Amniotic epithelial cell (primary cell): Measurements from ENCODE around the gene FBXW2.
"Not testable (repeated sequence)": the region's sequence is repeated elsewhere in the genome, so short reads cannot be mapped to it uniquely, and the experiment has no call there.

Source experiments
- DNase-seq: peaks from one replicate; pipeline ENCODE4 v3.0.0-alpha.2; 2010; ENCODE audit warnings: low read depth

FBXW2 gene, protein sequence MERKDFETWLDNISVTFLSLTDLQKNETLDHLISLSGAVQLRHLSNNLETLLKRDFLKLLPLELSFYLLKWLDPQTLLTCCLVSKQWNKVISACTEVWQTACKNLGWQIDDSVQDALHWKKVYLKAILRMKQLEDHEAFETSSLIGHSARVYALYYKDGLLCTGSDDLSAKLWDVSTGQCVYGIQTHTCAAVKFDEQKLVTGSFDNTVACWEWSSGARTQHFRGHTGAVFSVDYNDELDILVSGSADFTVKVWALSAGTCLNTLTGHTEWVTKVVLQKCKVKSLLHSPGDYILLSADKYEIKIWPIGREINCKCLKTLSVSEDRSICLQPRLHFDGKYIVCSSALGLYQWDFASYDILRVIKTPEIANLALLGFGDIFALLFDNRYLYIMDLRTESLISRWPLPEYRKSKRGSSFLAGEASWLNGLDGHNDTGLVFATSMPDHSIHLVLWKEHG

DNA sequence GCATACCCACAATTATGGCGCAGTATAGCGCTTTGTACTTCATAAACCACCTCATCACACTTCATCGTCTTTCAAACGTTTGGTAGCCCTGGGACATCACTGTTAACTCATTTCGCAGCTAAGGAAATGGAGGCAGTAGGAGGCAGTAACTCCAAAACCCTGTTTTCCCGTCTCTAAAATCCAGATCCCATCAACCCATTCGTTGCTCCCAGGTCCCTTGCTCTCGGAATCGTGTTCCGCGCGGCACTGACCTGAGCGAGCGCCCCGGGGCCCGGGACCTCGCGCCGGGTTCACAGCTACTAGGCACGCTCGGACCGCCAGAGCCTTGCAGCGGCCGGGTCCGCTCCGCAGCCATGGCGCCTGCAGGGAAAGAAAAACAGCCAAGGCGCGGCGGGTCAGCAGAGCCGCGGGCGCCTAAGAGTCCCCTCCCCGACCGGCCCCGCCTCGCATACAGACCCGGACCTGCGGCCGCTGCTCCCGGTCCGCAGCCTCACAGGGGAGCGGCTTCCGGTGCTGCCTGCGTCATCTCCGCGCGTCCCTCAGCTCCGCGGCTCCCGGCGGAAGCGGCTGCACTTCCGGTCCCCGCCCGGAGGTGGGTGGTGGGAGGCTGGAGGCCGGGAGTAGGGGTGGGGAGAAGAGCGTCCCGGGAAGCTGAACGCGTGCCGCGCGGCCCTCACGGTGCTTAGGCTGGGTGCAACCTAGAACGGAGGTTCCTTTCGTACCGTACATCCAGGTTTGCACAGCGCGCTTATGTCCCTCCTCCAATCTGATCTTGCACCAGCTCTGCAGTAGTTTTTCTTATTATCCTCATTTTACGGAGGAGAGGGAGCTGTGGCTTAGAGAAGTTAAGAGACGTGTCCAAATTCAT, at the start of gene FBXW2:
Gene FBXW2, minus strand, starts transcription at position 519 of the 868 bp plus-strand sequence. CDS start 5,158 bp downstream, outside the sequence.
- peak; percentile 87 for DNase-seq

DNA sequence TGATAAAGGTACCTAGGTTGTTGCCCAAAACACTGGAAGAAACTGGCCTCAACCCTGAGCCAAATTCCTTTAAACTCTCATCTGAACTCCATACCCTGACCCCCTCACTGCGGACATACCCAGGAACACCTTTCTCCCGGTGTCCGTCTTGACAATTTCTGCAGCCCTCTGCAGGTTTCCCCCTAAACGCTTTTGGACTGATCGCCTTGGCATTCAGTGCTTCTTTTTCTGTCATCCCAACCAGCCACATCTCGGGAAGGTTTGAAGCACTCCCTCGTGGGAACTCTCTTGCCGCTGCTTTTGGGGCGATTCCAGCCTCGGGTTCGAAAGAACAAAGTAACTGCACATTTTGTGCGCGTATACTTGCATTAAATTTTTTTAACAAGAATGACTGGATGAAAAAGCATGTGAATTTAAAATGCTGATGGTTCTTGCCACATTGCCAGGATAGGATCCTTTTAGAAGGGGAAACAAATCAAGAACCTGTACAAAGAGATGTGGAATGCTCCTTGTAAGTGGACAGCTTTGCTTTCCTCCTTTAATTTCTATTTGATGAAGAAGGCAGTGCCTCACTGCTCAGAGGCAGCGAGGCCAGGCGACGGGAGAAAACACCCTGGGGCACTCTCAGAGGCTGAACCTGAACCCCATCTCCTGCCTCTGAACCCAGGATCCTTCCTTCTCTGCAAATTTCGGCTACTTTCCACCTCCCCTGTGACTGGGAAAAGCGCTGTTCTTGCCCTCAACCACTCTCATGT, 48.9 kb upstream of the FBXW2 start:
- DNase-seq = no peak

DNA sequence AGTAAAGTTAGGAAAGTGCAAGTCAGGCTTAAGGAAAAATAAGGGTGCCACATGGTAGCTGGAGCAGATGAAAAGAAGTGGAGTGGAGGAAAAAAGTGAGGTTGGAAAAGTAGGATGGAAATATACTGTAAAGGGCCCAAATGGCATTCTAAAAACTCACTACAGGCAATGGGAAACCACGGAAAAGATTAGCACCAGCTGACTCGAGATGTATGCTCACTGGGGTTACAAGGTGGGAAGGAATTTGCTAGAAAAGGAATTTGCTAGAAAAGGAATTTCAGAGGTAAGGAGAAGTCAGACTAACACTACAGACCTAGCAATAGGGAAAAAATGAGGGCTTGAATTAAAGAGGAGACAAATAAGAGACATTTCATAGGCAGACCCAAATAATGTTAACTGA, 45.9 kb upstream of the FBXW2 start:
- peak; percentile 39 for DNase-seq

DNA sequence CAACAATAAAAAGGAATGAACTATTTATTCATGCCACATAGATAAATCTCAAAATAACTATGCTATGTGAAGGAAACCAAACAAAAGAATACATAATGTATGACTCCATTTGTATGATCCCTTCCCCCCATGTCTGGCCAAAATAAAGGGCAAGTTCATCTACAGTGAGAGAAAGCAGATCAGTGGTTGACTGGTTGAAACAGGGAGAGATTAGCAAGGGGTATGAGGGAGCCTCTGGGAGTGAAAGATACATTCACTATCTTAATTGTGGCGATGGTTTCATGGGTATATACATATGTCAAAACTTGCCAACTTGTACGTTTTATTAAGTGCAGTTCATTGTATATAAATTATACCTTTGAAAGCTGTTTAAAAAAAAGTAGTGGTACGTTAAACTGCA, 44.7 kb upstream of the FBXW2 start:
- DNase-seq = peak; percentile 42

DNA sequence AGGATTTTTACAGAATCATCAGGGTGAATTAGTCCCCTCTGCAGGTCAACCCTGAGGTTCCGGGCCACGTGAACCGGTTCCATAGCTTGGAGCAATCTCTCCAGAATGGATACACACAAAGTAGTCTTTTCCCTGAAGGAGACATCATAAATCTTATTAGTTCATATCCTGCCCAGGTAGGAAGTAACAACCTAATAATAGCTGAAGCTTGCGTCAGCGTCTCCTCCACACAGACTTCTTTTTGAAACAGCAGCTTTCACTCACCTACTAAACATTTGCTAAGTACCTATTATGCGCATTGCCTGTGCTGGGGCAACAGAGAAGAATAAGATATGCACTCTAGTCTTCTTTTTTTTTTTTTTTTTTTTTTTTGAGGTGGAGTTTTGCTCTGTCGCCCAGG, 40.1 kb upstream of the FBXW2 start:
- DNase-seq = no peak

DNA sequence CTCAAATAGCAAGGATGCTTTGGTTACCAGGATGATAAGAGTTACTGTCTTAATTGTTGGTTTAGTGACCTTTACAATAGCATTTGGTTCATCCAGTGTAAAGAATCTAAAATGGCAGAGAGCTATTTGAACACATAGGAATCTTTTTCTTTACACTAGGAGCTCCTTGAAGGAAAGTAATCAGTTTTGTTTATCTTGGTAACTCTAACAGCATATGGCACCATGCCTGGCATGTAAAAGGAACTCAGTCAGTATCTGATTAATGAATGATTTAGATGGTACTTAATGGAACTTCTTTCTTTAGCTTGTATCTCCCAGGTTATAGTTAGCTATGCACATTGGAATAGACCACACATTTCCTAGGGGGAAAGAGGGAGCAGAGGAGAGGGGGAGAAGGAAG, 39.6 kb upstream of the FBXW2 start:
- DNase-seq = no peak

DNA sequence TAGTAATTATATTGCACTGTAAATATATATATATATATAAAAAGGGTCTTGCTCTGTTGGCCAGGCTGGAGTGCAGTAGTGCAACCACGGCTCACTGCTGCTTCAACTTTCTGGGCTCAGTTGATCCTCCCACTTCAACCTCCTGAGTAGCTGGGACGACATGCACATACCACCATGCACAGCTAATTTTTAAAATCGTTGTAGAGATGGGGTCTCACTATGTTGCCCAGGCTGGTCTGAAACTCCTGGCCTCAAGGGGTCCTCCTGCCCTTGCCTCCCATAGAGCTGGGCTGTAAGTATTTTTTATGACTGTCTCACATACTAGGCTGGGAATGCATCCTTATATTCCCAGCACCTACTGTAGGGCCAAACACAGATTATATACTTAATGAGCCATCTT, 37.6 kb upstream of the FBXW2 start:
- DNase-seq = no peak

DNA sequence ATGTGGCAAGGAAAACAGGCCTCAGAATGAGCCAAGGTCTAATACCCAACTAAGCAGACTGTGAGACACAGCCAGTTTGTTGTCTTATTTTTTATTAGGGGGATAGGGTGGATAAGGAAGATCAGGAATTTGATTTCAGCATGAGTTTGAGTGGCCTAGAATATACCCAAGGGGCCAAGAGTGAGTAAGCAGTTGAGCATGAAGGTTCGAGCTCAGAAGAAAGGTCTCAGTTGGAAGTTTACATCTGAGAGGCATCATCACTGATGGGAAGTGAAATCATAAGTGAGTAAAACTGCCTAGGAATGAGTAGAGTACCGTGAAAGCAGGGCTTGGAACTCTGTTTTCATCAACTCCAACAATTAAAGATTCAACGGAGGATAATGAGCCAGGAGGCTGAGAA, 36.9 kb upstream of the FBXW2 start:
- no peak for DNase-seq

DNA sequence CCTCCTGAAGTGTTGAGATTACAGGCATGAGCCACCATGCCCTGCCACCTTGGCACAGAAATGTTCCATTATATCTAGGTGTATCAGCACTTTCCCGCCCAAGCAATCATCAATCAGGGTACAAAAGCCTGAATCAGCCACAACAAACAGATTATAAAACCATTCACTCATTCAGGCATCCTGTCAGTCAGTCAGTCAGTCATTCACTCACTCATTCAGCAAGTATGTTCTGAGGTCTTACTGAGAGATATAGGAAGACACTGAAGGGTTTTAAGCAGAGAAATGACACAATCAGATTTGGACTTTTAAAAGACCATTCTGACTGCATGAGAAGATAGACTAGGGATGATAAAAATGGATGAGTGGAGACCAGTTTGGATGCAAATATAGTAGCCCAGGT, 36.4 kb upstream of the FBXW2 start:
- DNase-seq = no peak

DNA sequence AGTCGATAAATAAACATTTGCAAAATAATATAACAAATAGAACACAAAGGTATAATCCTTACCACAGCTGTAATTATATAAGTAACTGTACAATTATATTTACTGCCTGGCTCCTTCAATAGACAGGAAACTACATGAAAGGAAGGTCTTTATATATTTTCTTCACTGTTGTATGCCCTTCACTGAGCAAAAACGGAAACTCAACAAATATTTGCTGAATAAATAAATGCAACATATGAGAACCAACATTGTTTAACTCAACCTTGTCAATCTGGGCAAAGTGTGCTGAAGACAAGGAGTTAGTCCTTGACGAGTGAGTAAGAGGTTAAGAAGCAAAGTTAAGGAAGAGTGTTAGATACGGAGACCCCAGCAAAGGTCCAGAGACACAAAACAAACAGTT, 26.9 kb upstream of the FBXW2 start:
- DNase-seq = no peak

DNA sequence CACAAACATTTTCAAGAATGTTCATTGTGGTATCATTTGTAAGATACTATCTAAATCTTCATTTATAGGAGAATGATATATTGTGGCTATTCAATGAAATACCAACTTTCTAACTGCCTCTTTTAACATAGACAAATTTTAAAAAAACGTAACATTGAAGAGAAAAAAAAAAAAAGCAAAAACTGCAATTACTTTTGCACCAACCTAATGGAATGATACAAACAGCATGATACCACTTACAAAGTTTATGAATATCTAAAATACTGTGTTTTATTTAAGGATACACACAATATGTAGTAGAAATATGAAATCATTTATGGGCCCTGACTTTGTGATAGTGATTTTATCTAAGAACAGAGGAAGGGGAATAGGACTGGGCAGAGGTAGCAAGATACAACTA, 25.4 kb upstream of the FBXW2 start:
- no peak for DNase-seq

DNA sequence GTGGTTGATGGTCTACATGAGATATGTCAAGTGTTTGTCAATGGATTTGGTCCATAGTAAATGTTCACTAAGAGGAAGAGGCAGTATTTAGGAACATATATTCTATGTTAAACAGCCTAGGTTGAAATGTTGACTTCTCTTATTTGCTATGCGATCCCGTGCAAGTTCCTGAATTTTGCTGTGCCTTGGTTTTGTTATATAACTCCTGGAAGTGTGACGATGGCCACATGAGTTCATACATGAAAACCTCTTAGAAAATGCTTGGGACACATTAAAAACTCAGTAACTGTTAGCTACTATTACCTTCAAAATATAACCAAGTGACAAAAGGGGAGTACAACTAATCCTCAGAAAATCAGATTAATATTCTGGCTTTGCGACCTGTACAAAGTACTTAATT, 21.9 kb upstream of the FBXW2 start:
- no peak for DNase-seq

DNA sequence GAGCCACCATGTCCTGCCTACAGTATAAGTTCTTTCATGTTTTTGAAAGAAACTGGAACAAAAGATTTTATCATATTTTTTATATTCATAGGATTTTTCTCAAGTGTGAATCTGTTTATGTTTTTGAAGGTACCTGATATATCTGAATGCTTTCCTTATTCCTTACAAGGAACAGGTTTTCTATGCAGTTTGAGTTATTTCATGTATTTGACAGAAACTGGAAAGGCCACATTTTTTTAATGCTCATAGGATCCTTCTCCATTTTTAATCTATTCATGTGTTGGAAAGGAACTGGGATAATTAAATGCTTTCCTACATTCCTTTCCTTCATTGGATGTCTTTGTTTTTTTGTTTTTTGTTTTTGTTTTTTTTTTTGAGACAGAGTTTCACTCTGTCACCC, 15.7 kb upstream of the FBXW2 start:
- no peak for DNase-seq

DNA sequence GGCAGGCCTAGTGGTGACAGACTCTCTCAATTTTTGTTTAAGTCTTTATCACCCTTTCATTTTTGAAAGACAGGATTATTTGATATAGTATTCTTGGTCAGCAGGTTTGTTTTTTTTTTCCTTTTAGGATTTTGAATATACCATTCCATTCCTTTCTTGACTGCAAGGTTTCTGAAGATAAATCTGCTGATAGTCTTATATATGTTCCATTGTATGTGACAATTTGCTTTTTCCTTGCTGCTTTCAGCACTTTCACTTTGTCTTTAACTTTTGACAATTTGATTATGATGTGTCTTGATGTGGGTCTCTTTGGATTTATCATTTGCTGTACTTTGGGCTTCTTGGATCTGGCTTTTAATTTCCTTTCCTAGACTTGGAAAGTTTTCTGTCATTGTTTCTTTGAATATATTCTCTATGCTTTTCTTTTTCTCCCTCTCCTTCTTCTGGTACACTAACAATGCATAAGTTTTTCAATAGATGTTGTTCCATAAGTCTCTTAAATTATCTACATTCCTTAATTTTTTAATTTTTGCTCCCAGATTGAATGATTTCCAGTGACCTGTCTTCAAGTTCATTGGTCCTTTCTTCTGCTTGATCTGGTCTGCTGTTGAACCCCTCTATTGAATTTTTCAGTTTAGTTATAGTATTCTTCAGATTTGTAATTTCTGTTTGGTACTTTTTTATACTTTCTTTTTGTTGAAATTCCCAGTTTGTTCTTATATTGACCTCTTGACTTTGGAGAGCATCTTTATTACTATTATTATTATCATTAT, 14.6 kb upstream of the FBXW2 start:
- no peak for DNase-seq

DNA sequence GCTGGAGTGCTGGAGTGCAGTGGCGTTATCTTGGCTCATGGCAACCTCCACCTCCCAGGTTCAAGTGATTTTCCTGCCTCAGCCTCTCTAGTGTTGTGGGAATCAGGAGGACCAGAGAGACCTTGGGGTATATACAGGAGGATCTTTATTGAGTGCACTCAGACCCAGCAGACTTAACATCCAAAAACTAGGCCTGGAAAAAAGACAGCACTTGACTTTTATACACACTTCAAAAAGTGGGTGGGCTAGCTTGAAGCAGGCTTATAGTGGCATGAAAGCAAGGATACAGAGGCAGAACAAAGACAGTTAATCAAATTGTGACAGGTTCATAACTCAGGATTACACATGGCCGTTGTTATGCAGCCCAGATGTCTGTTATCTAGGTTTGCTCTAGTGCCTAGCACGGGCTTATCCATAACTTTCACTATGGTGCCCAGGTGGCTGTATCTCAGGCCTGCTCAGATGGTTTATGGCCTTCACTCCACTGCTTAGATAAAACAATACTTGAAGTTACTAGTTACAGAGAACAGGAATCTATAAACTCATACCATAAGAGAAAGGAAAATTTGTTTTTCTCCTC, 11.7 kb upstream of the FBXW2 start:
- not testable (repeated sequence) for DNase-seq

DNA sequence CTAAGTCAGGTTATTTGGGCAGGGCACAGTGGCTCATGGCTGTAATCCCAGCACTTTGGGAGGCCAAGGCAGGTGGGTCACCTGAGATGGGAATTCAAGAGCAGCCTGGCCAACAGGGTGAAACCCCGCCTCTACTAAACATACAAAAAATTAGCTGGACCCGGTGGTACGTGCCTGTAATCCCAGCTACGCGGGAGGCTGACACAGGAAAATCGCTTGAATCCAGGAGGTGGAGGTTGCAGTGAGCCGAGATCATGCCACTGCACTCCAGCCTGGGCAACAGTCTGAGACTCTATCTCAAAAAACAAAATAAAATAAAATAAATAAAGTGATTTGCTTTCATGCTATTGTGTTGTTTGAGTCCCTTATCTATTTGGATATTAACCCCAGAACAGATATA, 8.2 kb upstream of the FBXW2 start:
- no peak for DNase-seq

DNA sequence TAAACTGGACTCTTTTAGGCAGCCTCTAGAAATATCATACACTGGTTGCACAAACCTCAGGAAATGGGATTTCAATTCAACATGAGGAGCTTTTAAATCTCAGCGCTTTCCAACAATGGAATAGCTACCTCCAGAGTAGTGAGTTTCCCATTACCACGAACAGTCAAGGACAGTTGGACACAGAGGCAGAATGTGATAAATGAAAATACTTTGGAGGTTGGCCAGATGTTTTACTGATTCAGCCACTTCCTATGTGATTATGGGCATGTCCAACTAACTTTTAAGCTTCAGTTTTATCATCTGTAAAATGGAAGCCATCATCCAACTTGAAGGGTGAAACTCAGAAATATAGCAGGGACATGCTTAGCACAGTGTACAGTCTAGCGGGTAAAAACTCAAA, 2.1 kb downstream of the FBXW2 start:
- DNase-seq = no peak

DNA sequence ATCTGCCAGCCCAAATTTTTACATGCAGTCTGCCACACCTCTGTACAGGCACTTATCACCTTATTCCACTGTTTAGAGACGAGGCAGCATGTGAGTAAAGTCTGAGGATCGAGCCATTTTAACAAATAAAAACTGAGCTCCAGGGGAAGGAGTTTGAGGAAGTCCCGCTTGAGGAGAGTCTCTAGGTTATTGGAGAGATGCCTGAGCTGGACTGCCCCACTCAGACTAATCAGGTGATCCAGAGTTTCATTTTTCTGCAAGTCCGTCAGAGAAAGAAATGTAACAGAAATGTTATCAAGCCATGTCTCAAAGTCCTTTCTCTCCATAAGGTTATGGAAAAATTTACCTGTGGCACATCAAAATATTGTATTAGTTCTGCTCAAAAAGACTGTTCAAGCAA, 5.3 kb downstream of the FBXW2 start:
- no peak for DNase-seq

DNA sequence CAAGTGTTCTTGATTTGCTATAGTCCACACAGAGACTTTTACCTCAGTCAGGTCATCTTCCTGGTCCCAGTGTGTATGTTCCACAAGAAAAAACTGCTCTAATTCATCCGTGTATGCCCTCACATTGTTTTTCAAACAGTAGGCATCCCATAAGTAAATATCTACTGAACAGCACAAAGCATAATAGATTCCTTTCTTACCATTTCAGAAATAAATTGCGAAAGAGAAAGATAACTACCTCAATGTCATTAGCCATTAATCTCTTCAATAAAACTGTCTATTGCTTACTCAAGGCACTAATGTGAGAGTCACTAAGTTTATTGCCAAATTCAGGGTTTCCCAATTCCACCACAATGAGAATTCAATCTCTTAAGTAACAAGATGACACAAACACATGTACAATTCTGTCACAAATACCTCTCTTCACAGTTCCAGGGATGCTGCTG, 9.6 kb downstream of the FBXW2 start:
- DNase-seq = peak; percentile 87

DNA sequence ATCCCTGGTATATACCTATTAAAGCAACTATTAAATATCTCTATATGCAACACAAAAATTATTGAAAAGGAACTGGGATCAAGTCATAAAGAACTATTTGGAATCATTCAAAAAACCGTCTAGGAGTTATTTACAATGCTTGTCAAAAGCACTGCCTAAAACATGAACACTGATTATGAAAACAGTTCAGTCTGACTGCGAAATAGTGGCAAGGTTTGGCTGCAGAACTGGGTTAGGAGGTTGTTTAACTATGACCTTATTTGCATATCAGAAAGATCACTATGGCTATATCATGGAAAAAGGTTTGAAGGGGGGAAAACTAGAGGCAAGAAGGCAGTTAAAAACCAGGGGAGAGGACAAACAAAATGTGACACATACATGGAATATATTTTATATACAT, 12.0 kb downstream of the FBXW2 start:
- no peak for DNase-seq

DNA sequence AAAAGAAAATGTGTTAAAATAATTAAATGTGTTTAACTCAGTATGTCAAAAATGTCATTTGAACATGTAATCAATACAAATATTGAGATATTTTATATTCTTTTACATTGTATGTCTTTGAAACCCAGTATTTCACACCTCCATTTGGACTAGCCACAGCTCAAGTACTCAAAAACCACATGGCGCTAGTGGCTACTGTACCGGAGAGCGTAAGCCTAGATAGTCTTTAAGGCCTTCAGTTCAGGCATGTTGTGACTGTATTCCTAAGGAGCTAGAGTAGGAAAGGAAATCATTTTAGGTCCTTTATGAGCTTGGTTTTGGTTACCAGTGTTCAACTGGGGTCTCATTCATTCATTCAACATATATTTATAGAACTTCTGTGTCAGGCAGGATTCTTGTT, 12.8 kb downstream of the FBXW2 start:
- no peak for DNase-seq
